Large intestine (tissue), 3 donors: ENCODE measurements around the gene BBS7. TPM values are rescaled to one million over a fixed set of nuclear protein-coding genes. Genes with fewer than 3 reads are reported as not detected.

ENCODE experiments used
- DNase-seq, 2 donors: peaks; one replicate each; pipeline versions ENCODE4 v3.0.0 to v3.0.0-alpha.2; 2013
- H3K27ac ChIP-seq: one replicate; pipeline ENCODE4 v1.5.1; 2013; ENCODE audit warnings: low read length
- H3K27me3 ChIP-seq: 2 replicates; pipeline ENCODE4 v1.6.1; 2013; ENCODE audit warnings: low read length; ENCODE audit not compliant: control insufficient read depth, insufficient read depth
- H3K36me3 ChIP-seq: 2 replicates; pipeline ENCODE4 v1.6.1; 2013; ENCODE audit warnings: low read length; ENCODE audit not compliant: control insufficient read depth, insufficient read depth
- H3K4me1 ChIP-seq: one replicate; pipeline ENCODE4 v1.6.1; 2013; ENCODE audit warnings: low read length; ENCODE audit not compliant: control insufficient read depth, insufficient read depth
- H3K4me3 ChIP-seq: one replicate; pipeline ENCODE4 v1.5.1; 2013; ENCODE audit warnings: low read length
- H3K9me3 ChIP-seq: one replicate; pipeline ENCODE4 v1.6.1; 2013; ENCODE audit warnings: mild to moderate bottlenecking, low read depth, low read length, moderate library complexity; ENCODE audit not compliant: control insufficient read depth
- WGBS: methylation state at CpG from one replicate; pipeline ENCODE4 v1.1.5; 2013; ENCODE audit warnings: low lambda C conversion rate; ENCODE audit not compliant: insufficient coverage; 5-methylcytosine and 5-hydroxymethylcytosine counted together
- polyA plus RNA-seq: library from polyadenylated mRNA; unstranded; fragments of 120-200 nt; gene quantifications from one replicate; pipeline ENCODE4 v1.2.1, GENCODE V29; 2013

Gene BBS7
- polyA plus RNA-seq, 1 donor, result 17.1 TPM

DNA sequence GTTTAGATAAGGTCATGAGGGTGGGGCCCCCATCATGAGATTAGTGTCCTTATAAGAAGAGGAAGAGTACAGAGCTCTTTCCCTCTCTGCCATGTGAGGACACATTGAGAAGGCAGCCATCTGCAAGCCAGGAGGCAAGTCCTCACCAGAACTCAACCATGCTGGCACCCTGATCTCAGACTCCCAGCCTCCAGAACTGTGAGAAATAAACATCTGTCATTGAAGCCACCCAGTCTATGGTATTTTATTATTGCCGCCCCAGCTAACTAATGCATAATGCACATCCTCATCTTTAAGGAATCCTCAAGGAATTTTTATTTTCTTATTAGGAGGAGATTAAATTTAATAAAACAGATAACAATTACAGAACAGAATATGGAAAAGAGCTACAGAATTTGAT, 85.9 kb downstream of the BBS7 start:
- no peak for DNase-seq
- no peak overlapping the region for H3K4me3 ChIP-seq
- peaks cover 13% of the 10 kb centered on the region for H3K27me3 ChIP-seq

DNA sequence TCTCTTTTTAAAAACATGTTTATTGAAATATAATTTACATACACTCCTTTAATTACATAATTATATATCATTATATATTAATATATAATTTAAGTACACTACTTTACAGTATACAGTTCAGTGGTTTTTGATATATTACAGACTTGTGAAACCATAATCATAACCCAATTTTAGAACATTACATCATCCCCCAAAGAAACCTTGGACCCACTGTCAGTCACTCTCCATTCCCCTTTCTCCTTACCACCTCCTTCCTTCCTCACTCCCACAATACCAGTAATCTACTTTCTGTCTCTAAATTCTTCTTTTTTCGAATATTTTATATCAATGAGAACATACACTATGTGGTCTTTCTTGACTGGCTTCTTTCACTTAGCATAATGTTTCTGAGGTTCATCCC, 87.1 kb downstream of the BBS7 start:
- H3K36me3 ChIP-seq, result no peaks in the 10 kb centered on the region
- H3K27me3 ChIP-seq, result peaks cover 13% of the 10 kb centered on the region
- WGBS, result 82% methylated on average over 1 of the region's 1 CpG
- no peak for DNase-seq
- no peaks in the 10 kb centered on the region for H3K9me3 ChIP-seq
- no peaks in the 10 kb centered on the region for H3K4me1 ChIP-seq
- no peak overlapping the region for H3K4me3 ChIP-seq
- no peak overlapping the region for H3K27ac ChIP-seq

More for the DNA sequence above, 85.9 kb downstream of the BBS7 start:
- Histone ChIP-seq H3K27ac (no peak overlapping the region), H3K36me3 (no peaks in the 10 kb centered on the region), H3K4me1 (no peaks in the 10 kb centered on the region), H3K9me3 (no peaks in the 10 kb centered on the region)
- WGBS, result no CpG with 5 or more reads among the region's 1 CpG

DNA sequence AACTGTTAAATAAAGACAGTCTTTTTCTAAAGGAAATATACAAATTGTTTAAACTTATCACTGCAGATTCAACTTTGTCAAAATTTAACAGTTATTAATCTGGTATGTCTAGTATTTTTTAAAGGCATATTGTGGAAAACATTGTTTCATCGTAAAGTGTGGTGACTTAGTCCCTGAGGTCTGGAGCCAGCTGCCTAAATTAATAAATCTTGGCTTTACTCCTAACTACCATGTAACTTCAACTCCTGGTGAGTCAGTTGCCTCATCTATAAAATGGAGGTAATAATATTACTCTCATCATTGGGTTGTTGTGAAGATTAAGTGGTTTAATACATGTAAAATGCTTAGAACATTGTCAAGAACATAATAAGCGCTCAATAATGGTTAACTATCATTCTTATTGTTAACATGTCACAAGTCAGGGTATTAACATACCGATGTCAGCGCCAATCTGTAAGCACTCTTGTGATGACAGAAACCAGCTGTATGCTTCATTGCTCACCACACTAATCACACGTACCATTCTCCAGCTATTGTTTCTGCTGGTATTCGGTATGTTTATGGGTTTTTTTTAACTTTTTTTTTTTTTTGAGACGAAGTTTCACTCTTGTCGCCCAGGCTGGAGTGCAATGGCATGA, 91.2 kb downstream of the BBS7 start:
- Histone ChIP-seq H3K9me3 (no peaks in the 10 kb centered on the region), H3K27ac (no peak overlapping the region), H3K4me1 (no peaks in the 10 kb centered on the region), H3K36me3 (no peaks in the 10 kb centered on the region), H3K27me3 (peaks cover 8% of the 10 kb centered on the region), H3K4me3 (no peak overlapping the region)
- DNase-seq, result no peak
- WGBS, result 83% methylated on average over 2 of the region's 8 CpGs

DNA sequence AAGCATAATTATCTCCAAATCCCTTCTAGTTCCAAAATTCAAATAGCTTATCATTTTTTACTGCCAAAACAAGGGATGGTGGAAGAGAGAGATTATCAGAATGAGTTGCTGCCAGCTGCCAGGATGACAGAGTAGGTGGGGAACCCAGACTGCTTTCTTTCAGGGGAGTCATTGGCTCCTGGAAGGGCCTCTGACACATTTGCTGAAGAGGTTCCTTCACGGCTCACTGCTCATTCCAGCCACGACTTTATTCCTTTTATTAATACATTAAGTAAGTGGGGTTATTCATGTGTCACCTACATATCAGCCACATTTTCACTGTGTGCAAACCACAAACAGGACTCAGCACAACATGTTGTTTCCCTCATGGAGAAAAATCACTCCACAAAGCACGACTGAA, 92.6 kb downstream of the BBS7 start:
- Histone ChIP-seq H3K4me1 (no peaks in the 10 kb centered on the region), H3K27me3 (peaks cover 8% of the 10 kb centered on the region), H3K9me3 (no peaks in the 10 kb centered on the region), H3K27ac (no peak overlapping the region), H3K4me3 (no peak overlapping the region), H3K36me3 (no peaks in the 10 kb centered on the region)
- no peak for DNase-seq
- 0% methylated on average over 1 of the region's 3 CpGs for WGBS

DNA sequence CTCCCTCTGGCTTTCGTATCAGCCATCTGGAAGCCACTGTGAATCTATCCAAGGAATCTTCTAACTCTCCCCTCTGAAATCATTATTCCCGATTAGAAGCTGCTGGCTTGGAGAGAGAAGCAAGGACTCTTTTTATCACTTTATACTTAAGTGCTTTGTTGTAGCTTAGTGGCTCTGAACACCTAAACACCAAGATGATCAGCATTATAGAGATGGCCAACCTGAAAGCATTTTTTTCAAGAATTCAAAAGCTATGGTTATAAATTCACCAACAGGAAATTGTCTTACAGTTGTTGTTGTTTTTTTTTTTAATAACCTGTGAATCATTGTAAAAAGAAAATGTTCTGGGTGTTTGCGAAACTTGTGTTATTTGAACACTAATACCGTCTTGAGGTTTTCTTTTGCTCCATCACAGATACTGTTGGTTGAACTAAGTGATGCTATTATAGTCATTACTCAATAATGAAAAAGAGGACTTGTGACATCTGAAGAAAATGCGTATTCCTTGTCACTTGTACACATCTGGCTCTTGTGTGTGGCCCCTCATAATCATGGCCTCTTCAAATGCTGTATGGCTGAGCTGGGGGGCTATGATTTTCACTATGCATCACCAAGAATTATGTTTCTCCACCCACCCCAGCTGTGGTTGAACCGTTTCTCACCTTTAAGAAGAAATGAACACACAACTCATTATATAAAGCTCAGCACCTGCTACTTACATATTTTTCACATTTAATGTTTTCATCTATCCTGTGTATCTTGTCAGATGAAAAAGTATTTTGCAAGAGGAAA, 93.5 kb downstream of the BBS7 start:
- Histone ChIP-seq H3K4me3 (no peak overlapping the region), H3K4me1 (no peaks in the 10 kb centered on the region), H3K36me3 (no peaks in the 10 kb centered on the region), H3K27ac (no peak overlapping the region), H3K9me3 (no peaks in the 10 kb centered on the region), H3K27me3 (peaks cover 8% of the 10 kb centered on the region)
- DNase-seq, result no peak
- whole genome bisulfite sequencing, result 100% methylated on average over 1 of the region's 6 CpGs

Other genes with a start within 250 kb of the BBS7 start
- 333 TPM for gene ANXA5, start 173.5 kb downstream of the BBS7 start, polyA plus RNA-seq
- 0.48 TPM for gene SMIM43, start 105.3 kb downstream of the BBS7 start, polyA plus RNA-seq
- gene EXOSC9, start 69.2 kb downstream of the BBS7 start, polyA plus RNA-seq, result 29.0 TPM
- 21.6 TPM for gene CCNA2, start 46.6 kb downstream of the BBS7 start, polyA plus RNA-seq
- gene TRPC3, start 81.6 kb upstream of the BBS7 start, polyA plus RNA-seq, result 0.64 TPM